SK-N-MC (cell line): ENCODE data around the gene VN1R5.

Experiments
- DNase-seq: peaks from one replicate; pipeline ENCODE4 v3.0.0-alpha.2; 2011; ENCODE audit warnings: low read depth, low spot score
- H3K27ac ChIP-seq: fragments of 200-600 bp; sonication (generic); 2 replicates; pipeline ENCODE4 v1.5.1; 2016; ENCODE audit warnings: mixed run types
- H3K36me3 ChIP-seq: fragments of 200-600 bp; sonication (generic); 2 replicates; pipeline ENCODE4 v1.6.1; 2017; ENCODE audit warnings: antibody characterized with exemption, low read length, mixed read lengths; ENCODE audit not compliant: insufficient read depth
- H3K4me3 ChIP-seq: fragments of 200-600 bp; sonication (generic); 2 replicates; pipeline ENCODE4 v1.5.1; 2016
- H3K9ac ChIP-seq: fragments of 200-600 bp; sonication (generic); 2 replicates; pipeline ENCODE4 v1.8.0; 2017; ENCODE audit warnings: mixed run types, mixed read lengths; ENCODE audit not compliant: insufficient read length
- H3K9me3 ChIP-seq: fragments of 200-600 bp; sonication (generic); 2 replicates; pipeline ENCODE4 v1.6.1; 2017; ENCODE audit warnings: low read depth, mild to moderate bottlenecking, antibody characterized with exemption, low read length, moderate library complexity, mixed read lengths
- EZH2 ChIP-seq: fragments of 200-600 bp; sonication (generic); IDR thresholded peaks from one replicate; pipeline ENCODE4 v1.6.1; 2017; ENCODE audit warnings: antibody characterized with exemption
- FOXP2 ChIP-seq: optimal IDR thresholded peaks from 2 replicates; pipeline ENCODE3; 2011; ENCODE audit warnings: mild to moderate bottlenecking, moderate library complexity; ENCODE audit not compliant: insufficient read depth; ENCODE audit errors: extremely low read length, control extremely low read depth
- POLR2AphosphoS5 ChIP-seq: IDR thresholded peaks from 2 replicates; pipeline ENCODE4 v1.6.1; 2012; ENCODE audit warnings: mild to moderate bottlenecking, low read depth, low read length, borderline replicate concordance

The VN1R5 gene

GRCh38 chr1:247299723-247300381, 44.0 kb downstream of the VN1R5 start:
- H3K36me3 ChIP-seq, result peaks cover 12% of the 10 kb centered on the region; the same call in 1 of the 2 replicates
- no peak overlapping the region for H3K27ac ChIP-seq
- no peak overlapping the region for H3K9ac ChIP-seq
- H3K9me3 ChIP-seq, result no peaks in the 10 kb centered on the region
- no peak overlapping the region for H3K4me3 ChIP-seq
- TF ChIP-seq FOXP2 (no peak), EZH2 (no peak)
- DNase-seq, result no peak

- Histone ChIP-seq H3K9me3 (no peaks in the 10 kb centered on the region), H3K4me3 (no peak overlapping the region), H3K27ac (no peak overlapping the region), H3K36me3 (peaks cover 17% of the 10 kb centered on the region; the same call in 1 of the 2 replicates), H3K9ac (no peak overlapping the region)
- DNase-seq, result no peak
- TF ChIP-seq EZH2, result no peak
- no peak for TF ChIP-seq FOXP2
- no peak for TF ChIP-seq POLR2AphosphoS5
These were observed 44.8 kb downstream of the VN1R5 start for GRCh38 chr1:247300491-247301175.

GRCh38 chr1:247301176-247301540, 45.3 kb downstream of the VN1R5 start:
- H3K27ac ChIP-seq, result no peak overlapping the region
- no peaks in the 10 kb centered on the region for H3K9me3 ChIP-seq
- TF ChIP-seq EZH2, result no peak
- no peak overlapping the region for H3K4me3 ChIP-seq
- H3K9ac ChIP-seq, result no peak overlapping the region
- no peak for DNase-seq
- peaks cover 17% of the 10 kb centered on the region; the same call in 1 of the 2 replicates for H3K36me3 ChIP-seq

- H3K27ac ChIP-seq, result no peak overlapping the region
- peaks cover 32% of the 10 kb centered on the region; the same call in 1 of the 2 replicates for H3K36me3 ChIP-seq
- no peaks in the 10 kb centered on the region for H3K9me3 ChIP-seq
- no peak overlapping the region for H3K4me3 ChIP-seq
- H3K9ac ChIP-seq, result no peak overlapping the region
- no peak for TF ChIP-seq FOXP2
- TF ChIP-seq POLR2AphosphoS5, result no peak
- TF ChIP-seq EZH2, result no peak
- DNase-seq, result no peak
These were observed 47.3 kb downstream of the VN1R5 start for GRCh38 chr1:247303216-247303615.

GRCh38 chr1:247304031-247304430, 48.2 kb downstream of the VN1R5 start:
- no peak for TF ChIP-seq POLR2AphosphoS5
- TF ChIP-seq FOXP2, result no peak
- no peak for TF ChIP-seq EZH2

More at GRCh38 chr1:247304031-247304430, 48.2 kb downstream of the VN1R5 start:
- DNase-seq, result no peak
- Histone ChIP-seq H3K27ac (no peak overlapping the region), H3K4me3 (no peak overlapping the region), H3K9ac (no peak overlapping the region), H3K9me3 (no peaks in the 10 kb centered on the region), H3K36me3 (peaks cover 39% of the 10 kb centered on the region; the same call in 1 of the 2 replicates)
